Hematopoietic multipotent progenitor cell treated with erythropoietin and hydrocortisone succinate and interleukin-3 and kit ligand, for 6 days (in vitro differentiated cells): ENCODE measurements around the gene ATXN10.

Experiments
- DNase-seq: peaks from one replicate; pipeline ENCODE4 v3.0.0-alpha.2; 2015

Gene ATXN10

GRCh38 chr22:45865561-45866125 is 194.0 kb downstream of the ATXN10 start:
- no peak for DNase-seq

- no peak for DNase-seq
Observed at GRCh38 chr22:45866126-45866645, 194.6 kb downstream of the ATXN10 start.

GRCh38 chr22:45866646-45867117 is 195.0 kb downstream of the ATXN10 start:
- DNase-seq, result no peak

- peak; percentile 35 for DNase-seq
Observed at GRCh38 chr22:45867118-45867905, 195.7 kb downstream of the ATXN10 start.

- no peak for DNase-seq
Observed at GRCh38 chr22:45867906-45868555, 196.4 kb downstream of the ATXN10 start.

GRCh38 chr22:45868571-45869339 is 197.1 kb downstream of the ATXN10 start:
- no peak for DNase-seq

- DNase-seq, result no peak
Observed at GRCh38 chr22:45869340-45869847, 197.8 kb downstream of the ATXN10 start.

- no peak for DNase-seq
Observed at GRCh38 chr22:45870011-45870410, 198.4 kb downstream of the ATXN10 start.

- no peak for DNase-seq
Observed at GRCh38 chr22:45871721-45872120, 200.1 kb downstream of the ATXN10 start.

GRCh38 chr22:45872659-45873263 is 201.1 kb downstream of the ATXN10 start:
- no peak for DNase-seq

- no peak for DNase-seq
Observed at GRCh38 chr22:45876136-45877035, 204.8 kb downstream of the ATXN10 start.

GRCh38 chr22:45877036-45877380 is 205.4 kb downstream of the ATXN10 start:
- no peak for DNase-seq

GRCh38 chr22:45877651-45878050 is 206.0 kb downstream of the ATXN10 start:
- DNase-seq, result no peak

- DNase-seq, result no peak
Observed at GRCh38 chr22:45878051-45878781, 206.6 kb downstream of the ATXN10 start.

GRCh38 chr22:45878901-45879551 is 207.4 kb downstream of the ATXN10 start:
- DNase-seq, result no peak

GRCh38 chr22:45879552-45879949 is 207.9 kb downstream of the ATXN10 start:
- no peak for DNase-seq

- DNase-seq, result no peak
Observed at GRCh38 chr22:45880091-45880715, 208.6 kb downstream of the ATXN10 start.

GRCh38 chr22:45880716-45881523 is 209.3 kb downstream of the ATXN10 start:
- no peak for DNase-seq

- no peak for DNase-seq
Observed at GRCh38 chr22:45881524-45881875, 209.9 kb downstream of the ATXN10 start.
